ENCODE data around the gene TBL1XR1. TPM values are rescaled to one million over a fixed set of nuclear protein-coding genes. Genes with fewer than 3 reads are reported as not detected.

The TBL1XR1 gene
- total RNA-seq, 1 experiment from 2014 or later: 192 TPM

DNA sequence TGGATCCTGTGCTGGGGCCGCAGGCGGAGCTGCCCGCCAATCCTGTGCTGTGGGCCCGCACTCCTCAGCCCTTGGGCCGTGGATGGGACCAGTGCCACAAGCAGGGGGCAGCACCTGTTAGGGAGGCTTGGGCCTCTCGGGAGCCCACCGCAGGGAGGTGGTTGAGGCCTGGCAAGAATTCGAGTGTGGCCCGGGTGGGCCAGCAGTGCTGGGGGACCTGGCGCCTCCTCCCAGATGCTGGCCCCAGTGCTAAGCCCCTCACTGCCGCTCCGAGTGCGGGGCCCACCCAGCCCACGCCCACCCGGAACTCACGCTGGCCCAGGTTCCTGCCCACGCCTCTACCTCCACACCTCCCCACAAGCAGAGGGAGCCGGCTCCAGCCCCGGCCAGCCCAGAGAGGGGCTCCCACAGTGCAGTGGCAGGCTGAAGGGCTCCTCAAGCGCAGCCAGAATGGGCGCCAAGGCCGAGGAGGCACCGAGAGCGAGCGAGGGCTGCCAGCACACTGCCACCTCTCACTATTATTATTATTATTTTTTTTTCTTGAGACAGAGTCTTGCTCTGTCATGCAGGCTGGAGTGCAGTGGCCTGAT is 31.4 kb upstream of the TBL1XR1 start:
- CTCF ChIA-PET: no interaction called here
- Histone ChIP-seq H3K9me3 (ENCODE audit: control insufficient read depth, insufficient read depth, low read depth, low read length) (no peaks in the 10 kb centered on the region), H3K27ac (ENCODE audit: low read length) (no peak overlapping the region), H3K27me3 (ENCODE audit: control insufficient read depth, insufficient read depth, low read length) (no peaks in the 10 kb centered on the region), H3K4me3 (ENCODE audit: low read depth in 2 of 2, low read length in 2 of 2) (no peak overlapping the region), H3K4me1 (ENCODE audit: control insufficient read depth, insufficient read depth, low read length) (no peaks in the 10 kb centered on the region), H3K36me3 (ENCODE audit: control insufficient read depth, insufficient read depth, low read length) (no peaks in the 10 kb centered on the region)
- no TSS peak for BruUV-seq (replicated peaks)
- no peak for DNase-seq (ENCODE audit: low read depth, low spot score)
- TF ChIP-seq POLR2AphosphoS5 (IDR thresholded peaks at IDR 0.05; ENCODE audit: low read depth, low read length) (no peak), TCF7L2 (IDR thresholded peaks at IDR 0.05; ENCODE audit: low read depth, low read length) (no peak), REST (IDR thresholded peaks at IDR 0.05; ENCODE audit: insufficient read depth in 1 of 2, low read depth in 2 of 2, low read length in 1 of 2) (no peak), SIN3A (IDR thresholded peaks at IDR 0.05; ENCODE audit: borderline replicate concordance, insufficient read depth, low read depth, low read length) (no peak)
- TF ChIP-seq, protein P1, sequence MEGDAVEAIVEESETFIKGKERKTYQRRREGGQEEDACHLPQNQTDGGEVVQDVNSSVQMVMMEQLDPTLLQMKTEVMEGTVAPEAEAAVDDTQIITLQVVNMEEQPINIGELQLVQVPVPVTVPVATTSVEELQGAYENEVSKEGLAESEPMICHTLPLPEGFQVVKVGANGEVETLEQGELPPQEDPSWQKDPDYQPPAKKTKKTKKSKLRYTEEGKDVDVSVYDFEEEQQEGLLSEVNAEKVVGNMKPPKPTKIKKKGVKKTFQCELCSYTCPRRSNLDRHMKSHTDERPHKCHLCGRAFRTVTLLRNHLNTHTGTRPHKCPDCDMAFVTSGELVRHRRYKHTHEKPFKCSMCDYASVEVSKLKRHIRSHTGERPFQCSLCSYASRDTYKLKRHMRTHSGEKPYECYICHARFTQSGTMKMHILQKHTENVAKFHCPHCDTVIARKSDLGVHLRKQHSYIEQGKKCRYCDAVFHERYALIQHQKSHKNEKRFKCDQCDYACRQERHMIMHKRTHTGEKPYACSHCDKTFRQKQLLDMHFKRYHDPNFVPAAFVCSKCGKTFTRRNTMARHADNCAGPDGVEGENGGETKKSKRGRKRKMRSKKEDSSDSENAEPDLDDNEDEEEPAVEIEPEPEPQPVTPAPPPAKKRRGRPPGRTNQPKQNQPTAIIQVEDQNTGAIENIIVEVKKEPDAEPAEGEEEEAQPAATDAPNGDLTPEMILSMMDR (IDR thresholded peaks at IDR 0.05): no peak
- no peak for ATAC-seq
- intact Hi-C loops (cut with micrococcal nuclease; ENCODE audit: unreplicated experiment): no loop called here
- in situ Hi-C loops (cut with HindIII; ENCODE audit: low pct_unique_long_range_greater_than_20kb, low sequenced_read_pairs): no loop called here
- POLR2A ChIA-PET: no interaction called here

GRCh38 chr3:177224414-177224813 is 27.1 kb upstream of the TBL1XR1 start:
- BruUV-seq (replicated peaks): no TSS peak
- no peak for TF ChIP-seq REST (IDR thresholded peaks at IDR 0.05; ENCODE audit: insufficient read depth in 1 of 2, low read depth in 2 of 2, low read length in 1 of 2)
- TF ChIP-seq POLR2AphosphoS5 (IDR thresholded peaks at IDR 0.05; ENCODE audit: low read depth, low read length): no peak
- TF ChIP-seq SIN3A (IDR thresholded peaks at IDR 0.05; ENCODE audit: borderline replicate concordance, insufficient read depth, low read depth, low read length): no peak
- TF ChIP-seq, protein P1 (IDR thresholded peaks at IDR 0.05): no peak
- no peak for TF ChIP-seq TCF7L2 (IDR thresholded peaks at IDR 0.05; ENCODE audit: low read depth, low read length)
- H3K4me3 ChIP-seq (ENCODE audit: low read depth in 2 of 2, low read length in 2 of 2): no peak overlapping the region
- H3K9me3 ChIP-seq (ENCODE audit: control insufficient read depth, insufficient read depth, low read depth, low read length): no peaks in the 10 kb centered on the region
- H3K4me1 ChIP-seq (ENCODE audit: control insufficient read depth, insufficient read depth, low read length): no peaks in the 10 kb centered on the region
- in situ Hi-C loops (cut with HindIII; ENCODE audit: low pct_unique_long_range_greater_than_20kb, low sequenced_read_pairs): no loop called here
- no peaks in the 10 kb centered on the region for H3K36me3 ChIP-seq (ENCODE audit: control insufficient read depth, insufficient read depth, low read length)
- H3K27me3 ChIP-seq (ENCODE audit: control insufficient read depth, insufficient read depth, low read length): no peaks in the 10 kb centered on the region
- H3K27ac ChIP-seq (ENCODE audit: low read length): no peak overlapping the region
- DNase-seq (ENCODE audit: low read depth, low spot score): no peak
- intact Hi-C loops (cut with micrococcal nuclease; ENCODE audit: unreplicated experiment): no loop called here
- CTCF ChIA-PET: no interaction called here
- ATAC-seq: no peak
- POLR2A ChIA-PET: no interaction called here

All from Panc1 (cell line).